ENCODE data around the gene SLC37A2.

DNA sequence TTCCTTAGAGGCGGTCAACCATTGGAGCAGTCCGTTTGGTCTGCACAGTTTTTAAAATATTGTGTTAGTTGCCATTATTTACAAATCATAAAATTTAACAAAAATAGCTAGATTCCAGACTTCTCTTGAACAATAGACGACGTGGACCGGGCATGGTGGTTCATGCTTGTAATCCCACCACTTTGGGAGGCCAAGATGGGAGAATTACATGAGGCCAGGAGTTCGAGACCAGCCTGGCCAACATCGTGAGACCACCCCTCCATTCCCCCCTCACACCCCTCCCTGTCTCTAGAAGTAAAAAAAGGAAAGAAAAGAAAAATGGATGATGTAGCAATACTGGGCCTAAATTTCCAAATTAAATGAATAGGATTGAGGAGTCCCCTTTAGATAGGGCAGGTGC is 965 bp downstream of the SLC37A2 start:
- TF ChIP-seq, protein P1, sequence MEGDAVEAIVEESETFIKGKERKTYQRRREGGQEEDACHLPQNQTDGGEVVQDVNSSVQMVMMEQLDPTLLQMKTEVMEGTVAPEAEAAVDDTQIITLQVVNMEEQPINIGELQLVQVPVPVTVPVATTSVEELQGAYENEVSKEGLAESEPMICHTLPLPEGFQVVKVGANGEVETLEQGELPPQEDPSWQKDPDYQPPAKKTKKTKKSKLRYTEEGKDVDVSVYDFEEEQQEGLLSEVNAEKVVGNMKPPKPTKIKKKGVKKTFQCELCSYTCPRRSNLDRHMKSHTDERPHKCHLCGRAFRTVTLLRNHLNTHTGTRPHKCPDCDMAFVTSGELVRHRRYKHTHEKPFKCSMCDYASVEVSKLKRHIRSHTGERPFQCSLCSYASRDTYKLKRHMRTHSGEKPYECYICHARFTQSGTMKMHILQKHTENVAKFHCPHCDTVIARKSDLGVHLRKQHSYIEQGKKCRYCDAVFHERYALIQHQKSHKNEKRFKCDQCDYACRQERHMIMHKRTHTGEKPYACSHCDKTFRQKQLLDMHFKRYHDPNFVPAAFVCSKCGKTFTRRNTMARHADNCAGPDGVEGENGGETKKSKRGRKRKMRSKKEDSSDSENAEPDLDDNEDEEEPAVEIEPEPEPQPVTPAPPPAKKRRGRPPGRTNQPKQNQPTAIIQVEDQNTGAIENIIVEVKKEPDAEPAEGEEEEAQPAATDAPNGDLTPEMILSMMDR (conservative IDR thresholded peaks at IDR 0.05; ENCODE audit: low read length): no peak
- no peak for TF ChIP-seq EZH2phosphoT487 (IDR thresholded peaks at IDR 0.05; ENCODE audit: borderline replicate concordance)

Measured in Loucy (cell line).